ENCODE measurements around the gene NFATC4.

- TF ChIP-seq CTCF (conservative IDR thresholded peaks at IDR 0.05; ENCODE audit: low read depth, low read length) (no peak), EZH2 (IDR thresholded peaks at IDR 0.05; ENCODE audit: low read length, unreplicated experiment) (no peak), EZH2phosphoT487 (IDR thresholded peaks at IDR 0.05; ENCODE audit: borderline replicate concordance, low read length) (no peak)
Measured at GRCh38 chr14:24330973-24331674, 36.9 kb upstream of the NFATC4 start.
